Esophagus (tissue), 2 donors: ENCODE data around the gene NKAIN1. TPM values are rescaled to one million over a fixed set of nuclear protein-coding genes. Genes with fewer than 3 reads are reported as not detected.
"Not testable (repeated sequence)": the region's sequence is repeated elsewhere in the genome, so short reads cannot be mapped to it uniquely, and the experiment has no call there.

Experiments used
- H3K27ac ChIP-seq, 2 donors: one replicate each; pipeline ENCODE4 v1.5.1; 2013; ENCODE audit warnings: low read depth in 2 of 2, mild to moderate bottlenecking in 2 of 2, inconsistent platforms in 1 of 2, low read length in 1 of 2, moderate library complexity in 1 of 2
- H3K27me3 ChIP-seq, 2 donors: one replicate each; pipeline ENCODE4 v1.6.1; 2013; ENCODE audit warnings: low read length in 2 of 2, control low read depth in 1 of 2, mild to moderate bottlenecking in 1 of 2; ENCODE audit not compliant: insufficient read depth in 2 of 2, control insufficient read depth in 1 of 2
- H3K36me3 ChIP-seq, 2 donors: one replicate each; pipeline ENCODE4 v1.6.1; 2013; ENCODE audit warnings: low read length in 1 of 2; ENCODE audit not compliant: control insufficient read depth in 2 of 2, insufficient read depth in 2 of 2
- H3K4me1 ChIP-seq, 2 donors: one replicate each; pipeline ENCODE4 v1.6.1; 2013; ENCODE audit warnings: low read length in 1 of 2; ENCODE audit not compliant: control insufficient read depth in 2 of 2, insufficient read depth in 2 of 2
- H3K4me3 ChIP-seq, 2 donors: one replicate each; pipeline ENCODE4 v1.5.1; 2013; ENCODE audit warnings: low read length in 2 of 2, mild to moderate bottlenecking in 2 of 2, low read depth in 1 of 2, moderate library complexity in 1 of 2
- H3K9me3 ChIP-seq, 2 donors: one replicate each; pipeline ENCODE4 v1.6.1; 2013; ENCODE audit warnings: mild to moderate bottlenecking in 2 of 2, low read depth in 1 of 2, low read length in 1 of 2, moderate library complexity in 1 of 2; ENCODE audit not compliant: control insufficient read depth in 2 of 2, insufficient read depth in 1 of 2
- WGBS, 2 donors: extraction: QIAGEN DNeasy Blood & Tissue Kit; methylation state at CpG; one replicate each; pipeline ENCODE4 v1.1.7; 2013; 5-methylcytosine and 5-hydroxymethylcytosine counted together
- polyA plus RNA-seq, 2 donors: library from polyadenylated mRNA; stranded (reverse); fragments of 200-250 nt; gene quantifications; one replicate each; pipeline ENCODE4 v1.2.3, GENCODE V29; 2013
- donor health status: healthy with polysubstance abuse.
- donor health status: Bipolar disorder and iron deficiency.

The NKAIN1 gene
- polyA plus RNA-seq, 2 donors: 0.16 to 0.38 TPM

DNA sequence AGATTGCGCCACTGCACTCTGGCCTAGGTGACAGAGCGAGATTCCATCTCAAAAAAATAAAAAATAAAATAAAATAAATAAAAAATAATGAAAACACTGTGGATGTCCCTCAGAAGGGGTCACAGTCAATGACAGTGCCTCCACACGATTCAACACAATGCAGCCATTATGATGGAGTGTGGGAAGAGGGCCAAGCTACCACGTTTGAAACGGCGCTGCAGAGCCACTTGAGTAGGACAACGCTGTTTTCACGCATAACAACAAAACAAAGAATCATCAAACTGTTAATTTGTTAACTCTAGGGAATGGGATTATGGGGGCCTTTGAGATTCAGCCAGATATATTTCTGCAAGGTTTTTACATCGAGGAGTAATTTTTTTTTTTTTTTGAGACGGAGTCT lies 36.5 kb downstream of the NKAIN1 start:
- H3K36me3 ChIP-seq: no peaks in the 10 kb centered on the region
- H3K27ac ChIP-seq: no peak overlapping the region
- H3K4me3 ChIP-seq: no peak overlapping the region
- H3K27me3 ChIP-seq: peaks cover 0 to 2% of the 10 kb centered on the region in 2 donors
- no peaks in the 10 kb centered on the region for H3K9me3 ChIP-seq
- no peaks in the 10 kb centered on the region for H3K4me1 ChIP-seq
- WGBS, 2 donors: 79 to 82% methylated on average over 10 of the region's 10 CpGs

DNA sequence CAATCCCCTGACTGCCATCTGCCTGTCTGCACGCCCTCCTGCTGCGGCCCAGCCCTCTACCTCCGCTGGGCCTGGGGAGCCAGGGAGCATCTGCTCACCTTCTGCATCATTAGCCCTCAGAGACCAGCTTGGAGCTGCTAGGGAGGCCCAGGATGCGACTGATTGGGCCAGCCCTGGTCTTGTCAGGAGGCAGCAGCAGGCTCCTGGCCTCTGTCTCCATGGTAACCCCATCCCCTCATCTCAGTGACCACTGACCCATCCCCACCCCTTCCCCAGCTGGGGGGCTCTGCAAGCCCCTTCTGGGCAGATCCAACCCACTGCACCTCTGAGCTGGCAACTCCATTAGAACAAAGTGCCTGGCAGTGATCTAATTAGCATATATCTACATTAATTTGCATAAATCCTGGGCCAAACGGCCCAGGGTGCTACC lies 37.7 kb downstream of the NKAIN1 start:
- Histone ChIP-seq H3K9me3 (no peaks in the 10 kb centered on the region), H3K4me3 (no peak overlapping the region), H3K36me3 (no peaks in the 10 kb centered on the region), H3K4me1 (no peaks in the 10 kb centered on the region), H3K27ac (no peak overlapping the region), H3K27me3 (peaks cover 0 to 2% of the 10 kb centered on the region in 2 donors)
- 79 to 83% methylated on average over 5 of the region's 5 CpGs for WGBS, 2 donors

DNA sequence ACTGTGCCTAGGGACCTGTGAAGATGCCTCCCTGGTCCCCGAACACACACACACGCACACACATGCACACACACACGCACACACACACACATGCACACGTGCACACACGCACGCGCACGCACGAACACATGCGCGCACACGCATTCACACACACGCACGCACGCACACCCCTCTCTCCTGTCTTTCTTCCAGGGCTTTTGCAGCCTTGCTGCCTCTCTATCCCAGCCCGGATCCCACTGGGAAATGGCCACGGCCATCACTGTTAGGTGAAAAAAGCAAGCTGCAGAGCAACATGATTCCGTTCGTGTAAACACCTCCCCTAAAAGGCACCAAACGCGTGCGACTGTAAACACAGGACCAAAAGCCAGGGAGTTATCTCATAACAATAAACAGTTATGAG lies 39.7 kb downstream of the NKAIN1 start:
- H3K27ac ChIP-seq: no peak overlapping the region
- WGBS, 2 donors: 50 to 64% methylated on average over 22 of the region's 22 CpGs
- no peaks in the 10 kb centered on the region for H3K9me3 ChIP-seq
- no peaks in the 10 kb centered on the region for H3K4me1 ChIP-seq
- H3K27me3 ChIP-seq: peaks cover 0 to 2% of the 10 kb centered on the region in 2 donors
- H3K36me3 ChIP-seq: no peaks in the 10 kb centered on the region
- H3K4me3 ChIP-seq: no peak overlapping the region

DNA sequence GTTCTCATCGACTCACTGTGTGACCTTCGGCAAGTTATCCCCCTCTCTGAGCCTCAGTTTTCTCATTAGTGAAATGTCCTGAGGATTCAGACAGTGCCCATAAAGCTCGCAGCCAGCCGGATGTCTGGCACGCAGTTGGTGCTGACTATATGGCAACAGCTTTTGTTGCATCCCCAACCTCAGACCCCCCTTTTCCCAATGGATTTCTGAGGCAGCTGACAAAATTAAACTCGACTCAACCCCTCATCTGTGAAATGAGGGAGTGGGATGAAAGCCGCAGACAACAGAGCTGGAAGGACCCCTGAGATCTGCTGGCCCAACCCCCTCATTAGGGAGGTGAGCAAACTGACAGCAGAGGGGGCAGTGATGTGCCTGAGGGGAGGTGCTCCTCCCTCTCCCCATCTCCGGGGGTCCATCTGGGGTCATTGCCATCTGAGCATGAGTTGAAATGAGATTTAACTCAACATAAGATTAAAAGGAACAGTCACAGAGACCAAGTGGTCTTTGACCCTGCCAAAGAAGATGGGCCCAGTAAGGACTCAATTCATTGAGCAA lies 40.4 kb downstream of the NKAIN1 start:
- peaks cover 0 to 2% of the 10 kb centered on the region in 2 donors for H3K27me3 ChIP-seq
- no peaks in the 10 kb centered on the region for H3K36me3 ChIP-seq
- WGBS, 2 donors: 75 to 80% methylated on average over 8 of the region's 8 CpGs
- no peaks in the 10 kb centered on the region for H3K4me1 ChIP-seq
- H3K27ac ChIP-seq: no peak overlapping the region
- no peak overlapping the region for H3K4me3 ChIP-seq
- no peaks in the 10 kb centered on the region for H3K9me3 ChIP-seq

DNA sequence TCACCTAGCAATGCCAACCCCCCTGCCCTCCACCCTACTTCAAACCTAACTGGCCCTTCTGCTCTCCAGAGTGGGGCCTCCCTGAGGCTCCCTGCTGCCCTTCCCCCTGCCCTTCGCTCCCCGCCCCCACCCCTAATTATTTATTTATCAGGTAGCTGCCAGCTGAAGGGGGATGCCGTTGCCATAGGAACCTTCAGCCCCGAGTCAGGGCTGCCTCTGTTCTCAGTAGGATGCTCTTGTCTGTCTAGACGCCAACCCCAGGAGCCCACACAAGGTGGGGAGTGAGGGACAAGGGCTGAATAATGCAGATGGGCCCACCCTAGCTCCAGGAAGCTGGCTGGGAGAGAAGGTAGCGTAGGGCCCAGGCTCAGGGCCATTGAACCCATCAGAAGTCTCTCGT lies 41.1 kb downstream of the NKAIN1 start:
- Histone ChIP-seq H3K4me3 (no peak overlapping the region), H3K27ac (no peak overlapping the region), H3K27me3 (peaks cover 0 to 2% of the 10 kb centered on the region in 2 donors), H3K9me3 (no peaks in the 10 kb centered on the region), H3K36me3 (no peaks in the 10 kb centered on the region), H3K4me1 (no peaks in the 10 kb centered on the region)
- WGBS, 2 donors: 51 to 59% methylated on average over 7 of the region's 7 CpGs

DNA sequence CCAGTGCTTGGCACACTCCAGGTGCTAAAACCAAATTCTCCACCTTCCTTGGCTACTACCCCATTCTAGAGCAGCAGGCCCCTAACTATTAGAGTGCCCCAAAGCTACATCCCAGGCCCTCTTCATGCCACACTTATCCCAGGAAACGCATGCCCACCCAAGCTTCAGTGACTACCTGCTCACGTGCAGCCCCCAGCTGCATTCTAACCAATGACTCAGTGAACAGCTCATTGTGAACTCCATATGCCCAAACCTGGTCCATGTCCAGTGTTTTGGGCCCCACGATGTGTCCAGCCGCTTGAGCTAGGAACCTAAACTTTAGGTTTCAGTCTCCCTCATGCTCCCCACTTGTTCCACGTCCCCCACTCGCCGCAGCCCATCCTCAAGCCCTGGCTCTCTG lies 41.5 kb downstream of the NKAIN1 start:
- Histone ChIP-seq H3K9me3 (no peaks in the 10 kb centered on the region), H3K27me3 (peaks cover 0 to 2% of the 10 kb centered on the region in 2 donors), H3K4me1 (no peaks in the 10 kb centered on the region), H3K4me3 (no peak overlapping the region), H3K36me3 (no peaks in the 10 kb centered on the region), H3K27ac (no peak overlapping the region)
- WGBS, 2 donors: 81 to 87% methylated on average over 7 of the region's 7 CpGs

DNA sequence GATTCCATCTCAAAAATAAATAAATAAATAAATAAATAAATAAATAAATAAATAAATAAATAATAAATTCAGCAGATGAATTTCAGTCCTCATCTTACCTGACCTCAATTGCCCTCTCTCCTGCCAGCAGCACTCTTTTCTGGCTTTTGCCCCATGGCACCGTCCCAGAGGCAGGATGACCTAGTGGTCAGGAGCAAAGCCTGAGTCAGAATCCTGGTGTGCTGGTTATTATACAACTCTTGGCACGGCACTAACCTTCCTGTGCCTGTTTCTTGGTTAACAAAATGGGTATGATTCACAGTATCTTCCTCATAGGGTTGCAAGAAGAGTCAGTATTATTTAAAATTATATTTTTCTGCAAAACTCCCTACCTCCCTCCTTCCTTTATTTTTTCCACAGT lies 43.0 kb downstream of the NKAIN1 start:
- Histone ChIP-seq H3K4me1 (no peaks in the 10 kb centered on the region), H3K27ac (no peak overlapping the region), H3K4me3 (no peak overlapping the region), H3K27me3 (peaks cover 0 to 2% of the 10 kb centered on the region in 2 donors), H3K36me3 (no peaks in the 10 kb centered on the region), H3K9me3 (no peaks in the 10 kb centered on the region)
- WGBS, 2 donors: 64 to 65% methylated on average over 2 of the region's 2 CpGs

DNA sequence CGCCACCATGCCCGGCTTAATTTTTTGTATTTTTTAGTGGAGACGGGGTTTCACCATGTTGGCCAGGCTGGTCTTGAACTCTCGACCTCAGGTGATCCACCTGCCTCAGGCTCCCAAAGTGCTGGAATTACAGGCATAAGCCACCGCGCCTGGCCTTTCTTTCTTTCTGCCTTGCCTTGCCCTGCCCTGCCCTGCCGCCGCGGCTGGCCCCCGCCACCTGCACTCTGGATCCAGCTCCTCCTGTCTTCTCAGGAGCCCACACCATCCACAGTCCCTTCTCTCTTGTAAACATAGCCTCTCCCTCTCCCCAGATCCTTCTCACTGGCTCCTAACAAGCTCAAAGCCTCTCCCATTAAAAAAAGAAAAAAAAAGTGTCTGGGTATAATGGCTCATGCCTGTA lies 44.4 kb downstream of the NKAIN1 start:
- not testable (repeated sequence) for H3K27me3 ChIP-seq, H3K4me1 ChIP-seq, H3K27ac ChIP-seq, H3K4me3 ChIP-seq, H3K9me3 ChIP-seq, H3K36me3 ChIP-seq
- WGBS, 2 donors: 80 to 81% methylated on average over 10 of the region's 10 CpGs

DNA sequence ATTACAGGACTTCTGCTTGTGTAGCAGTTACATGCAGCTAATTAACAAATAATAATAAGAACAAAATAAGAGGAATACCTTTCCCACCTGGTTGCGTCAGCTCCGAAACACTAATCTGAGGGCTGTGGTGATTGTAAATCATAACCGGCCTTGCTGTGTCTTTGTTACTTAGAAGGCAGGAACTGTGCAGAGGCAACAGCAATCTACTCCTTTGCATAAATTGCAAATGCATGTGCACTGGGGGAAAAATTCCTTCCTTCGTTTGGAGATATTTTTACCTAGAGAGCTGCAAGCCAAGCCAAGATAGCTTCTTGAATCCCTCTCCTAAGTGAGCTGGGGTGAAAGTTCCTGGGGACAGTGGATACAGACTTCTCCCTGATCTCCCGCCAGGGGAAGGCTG lies 46.0 kb downstream of the NKAIN1 start:
- no peak overlapping the region for H3K27ac ChIP-seq
- no peaks in the 10 kb centered on the region for H3K4me1 ChIP-seq
- no peaks in the 10 kb centered on the region for H3K27me3 ChIP-seq
- no peaks in the 10 kb centered on the region for H3K9me3 ChIP-seq
- no peaks in the 10 kb centered on the region for H3K36me3 ChIP-seq
- 72 to 76% methylated on average over 5 of the region's 5 CpGs for WGBS, 2 donors
- no peak overlapping the region for H3K4me3 ChIP-seq

DNA sequence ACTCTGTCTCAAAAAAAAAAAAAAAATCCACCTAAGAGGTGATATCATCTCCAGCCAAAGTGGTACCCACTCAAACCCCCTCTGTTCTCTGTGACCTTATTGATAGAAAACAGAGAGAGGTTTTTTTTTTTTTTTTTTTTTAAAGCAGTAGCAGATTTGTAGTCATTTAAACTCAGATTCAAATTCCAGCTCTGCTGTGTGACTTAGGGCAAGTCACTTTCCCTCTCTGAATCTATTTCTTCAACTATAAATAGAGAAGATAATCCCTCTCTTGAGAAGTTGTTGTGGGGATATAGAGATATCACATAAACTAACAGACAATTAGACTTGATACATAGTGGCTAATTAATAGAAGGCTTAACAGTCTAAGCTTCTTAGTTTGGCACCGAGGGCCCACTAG lies 48.4 kb downstream of the NKAIN1 start:
- Histone ChIP-seq H3K9me3 (no peaks in the 10 kb centered on the region), H3K36me3 (no peaks in the 10 kb centered on the region), H3K27ac (no peak overlapping the region), H3K4me3 (no peak overlapping the region), H3K27me3 (no peaks in the 10 kb centered on the region), H3K4me1 (no peaks in the 10 kb centered on the region)
- WGBS, 2 donors: 67 to 91% methylated on average over 1 of the region's 1 CpG
